Activated naive CD4-positive, alpha-beta T cell treated with anti-CD3 and anti-CD28 coated beads, Interleukin-2, amount 50 U/mL, for 72 hours (primary cell): ENCODE data around the gene EMX1. TPM values are rescaled to one million over a fixed set of nuclear protein-coding genes. Genes with fewer than 3 reads are reported as not detected.
"Not testable (repeated sequence)": the region's sequence is repeated elsewhere in the genome, so short reads cannot be mapped to it uniquely, and the experiment has no call there.

Experiments
- ATAC-seq, 2 donors: fragments of 150-1000 bp; cut with Tn5 transposase; 2 replicates each; pipeline ENCODE4 v1.10.0; 2021; ENCODE audit warnings: mild to moderate bottlenecking in 2 of 2, moderate library complexity in 2 of 2
- DNase-seq, 2 donors: peaks; one replicate each; pipeline ENCODE4 v3.0.0; 2021 to 2022; ENCODE audit warnings: low spot score in 2 of 2
- H3K27ac Mint-ChIP-seq, 2 donors: one replicate each; pipeline ENCODE4 v1.8.0; 2022; ENCODE audit warnings: mild to moderate bottlenecking in 2 of 2, mixed read lengths in 2 of 2
- H3K36me3 Mint-ChIP-seq, 2 donors: one replicate each; pipeline ENCODE4 v1.8.0; 2022; ENCODE audit warnings: mixed read lengths in 2 of 2
- H3K9me3 Mint-ChIP-seq, 2 donors: one replicate each; pipeline ENCODE4 v1.8.0; 2022; ENCODE audit warnings: mixed read lengths in 2 of 2
- total RNA-seq, 2 donors: library from RNA; stranded (reverse); gene quantifications; one replicate each; pipeline ENCODE4 v1.2.3, GENCODE V29; 2022

Gene EMX1
- total RNA-seq, 2 donors from 2014 or later: not detected

- ATAC-seq (no peak), DNase-seq (no peak)
- Mint-ChIP-seq H3K9me3 (no peaks in the 10 kb centered on the region), H3K36me3 (no peaks in the 10 kb centered on the region), H3K27ac (no peak overlapping the region)
These were observed 21.5 kb upstream of the EMX1 start for GRCh38 chr2:72895759-72896281.

GRCh38 chr2:72896446-72896845 lies 20.9 kb upstream of the EMX1 start:
- no peaks in the 10 kb centered on the region for H3K9me3 Mint-ChIP-seq
- DNase-seq (no peak), ATAC-seq (no peak)
- no peaks in the 10 kb centered on the region for H3K36me3 Mint-ChIP-seq
- no peak overlapping the region for H3K27ac Mint-ChIP-seq

DNA sequence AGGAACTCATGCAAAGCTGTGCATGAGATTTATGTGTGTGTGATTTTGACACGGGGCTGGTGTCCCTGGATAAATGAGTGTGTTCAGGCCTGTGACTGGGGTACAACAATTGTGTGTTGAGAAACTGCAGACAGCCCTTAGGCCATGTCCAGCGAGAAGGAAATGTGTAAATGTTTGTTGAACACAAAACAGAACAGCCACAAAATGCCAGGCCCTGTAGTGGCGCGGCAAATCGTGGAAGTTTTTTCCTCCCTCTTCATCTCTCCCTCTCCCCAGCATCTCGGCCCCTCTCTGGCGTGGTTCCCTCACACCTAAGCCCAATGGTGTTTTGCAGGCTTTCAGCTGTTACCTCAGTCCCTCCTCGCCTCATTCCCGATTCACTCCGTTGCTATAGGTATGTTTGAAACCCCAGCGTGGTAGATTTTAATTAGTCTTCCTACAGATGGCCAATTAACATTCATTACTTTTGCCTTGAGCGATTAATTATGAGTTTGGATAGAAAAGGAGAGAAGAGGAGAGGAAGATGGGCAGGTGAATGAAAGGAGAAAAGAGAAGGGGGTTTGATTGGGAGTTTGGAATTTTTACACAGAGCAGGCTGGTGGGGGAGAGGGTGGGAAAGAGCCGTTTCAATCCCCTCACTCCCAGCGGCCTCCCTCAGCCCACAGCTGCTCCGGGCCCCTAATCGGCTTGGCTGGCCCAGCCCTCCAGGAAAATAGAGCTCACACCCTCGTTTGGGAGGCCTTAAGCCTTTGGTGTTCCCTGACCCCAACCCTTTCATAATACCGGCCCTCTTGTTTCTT lies 19.3 kb upstream of the EMX1 start:
- ATAC-seq (no peak), DNase-seq (no peak)
- no peak overlapping the region for H3K27ac Mint-ChIP-seq
- no peaks in the 10 kb centered on the region for H3K36me3 Mint-ChIP-seq
- no peaks in the 10 kb centered on the region for H3K9me3 Mint-ChIP-seq

- ATAC-seq (no peak), DNase-seq (no peak)
- H3K9me3 Mint-ChIP-seq: no peaks in the 10 kb centered on the region
- no peak overlapping the region for H3K27ac Mint-ChIP-seq
- no peaks in the 10 kb centered on the region for H3K36me3 Mint-ChIP-seq
These were observed 18.8 kb upstream of the EMX1 start for GRCh38 chr2:72898585-72898906.

GRCh38 chr2:72900191-72900825 lies 17.0 kb upstream of the EMX1 start:
- Mint-ChIP-seq H3K9me3 (no peaks in the 10 kb centered on the region), H3K36me3 (no peaks in the 10 kb centered on the region), H3K27ac (no peak overlapping the region)
- no peak for ATAC-seq
- no peak for DNase-seq

DNA sequence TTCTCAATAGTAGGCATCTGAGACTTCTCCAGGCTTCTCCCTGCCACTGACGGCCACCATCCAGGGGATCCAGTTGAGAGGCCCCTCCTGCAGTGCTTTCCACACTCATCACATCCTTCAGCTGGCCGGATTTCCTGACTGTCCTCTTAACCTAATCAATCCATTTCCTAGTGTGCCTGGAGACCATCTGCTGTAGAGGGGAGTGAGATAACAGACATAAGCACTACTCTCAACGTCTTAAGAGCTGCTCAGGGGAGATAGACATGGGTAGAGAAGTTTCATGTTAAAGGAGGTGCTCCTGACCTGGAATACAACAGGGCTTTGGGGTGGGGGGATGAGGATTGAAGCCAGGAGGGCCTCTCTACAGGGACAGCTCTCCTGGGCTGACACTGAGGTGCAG lies 15.9 kb upstream of the EMX1 start:
- DNase-seq: no peak
- H3K9me3 Mint-ChIP-seq: no peaks in the 10 kb centered on the region
- no peak for ATAC-seq
- H3K36me3 Mint-ChIP-seq: no peaks in the 10 kb centered on the region
- H3K27ac Mint-ChIP-seq: no peak overlapping the region

- not testable (repeated sequence) for ATAC-seq, H3K27ac Mint-ChIP-seq, DNase-seq, H3K9me3 Mint-ChIP-seq, H3K36me3 Mint-ChIP-seq
These were observed 9.9 kb upstream of the EMX1 start for GRCh38 chr2:72907369-72907768.

GRCh38 chr2:72908741-72909140 lies 8.6 kb upstream of the EMX1 start:
- H3K9me3 Mint-ChIP-seq: no peaks in the 10 kb centered on the region
- DNase-seq (no peak), ATAC-seq (no peak)
- peaks cover 0 to 6% of the 10 kb centered on the region in 2 donors for H3K36me3 Mint-ChIP-seq
- no peak overlapping the region for H3K27ac Mint-ChIP-seq

- H3K9me3 Mint-ChIP-seq: no peaks in the 10 kb centered on the region
- no peak for ATAC-seq
- no peak overlapping the region for H3K27ac Mint-ChIP-seq
- no peak for DNase-seq
- H3K36me3 Mint-ChIP-seq: peaks cover 0 to 6% of the 10 kb centered on the region in 2 donors
These were observed 6.1 kb upstream of the EMX1 start for GRCh38 chr2:72911256-72911655.

DNA sequence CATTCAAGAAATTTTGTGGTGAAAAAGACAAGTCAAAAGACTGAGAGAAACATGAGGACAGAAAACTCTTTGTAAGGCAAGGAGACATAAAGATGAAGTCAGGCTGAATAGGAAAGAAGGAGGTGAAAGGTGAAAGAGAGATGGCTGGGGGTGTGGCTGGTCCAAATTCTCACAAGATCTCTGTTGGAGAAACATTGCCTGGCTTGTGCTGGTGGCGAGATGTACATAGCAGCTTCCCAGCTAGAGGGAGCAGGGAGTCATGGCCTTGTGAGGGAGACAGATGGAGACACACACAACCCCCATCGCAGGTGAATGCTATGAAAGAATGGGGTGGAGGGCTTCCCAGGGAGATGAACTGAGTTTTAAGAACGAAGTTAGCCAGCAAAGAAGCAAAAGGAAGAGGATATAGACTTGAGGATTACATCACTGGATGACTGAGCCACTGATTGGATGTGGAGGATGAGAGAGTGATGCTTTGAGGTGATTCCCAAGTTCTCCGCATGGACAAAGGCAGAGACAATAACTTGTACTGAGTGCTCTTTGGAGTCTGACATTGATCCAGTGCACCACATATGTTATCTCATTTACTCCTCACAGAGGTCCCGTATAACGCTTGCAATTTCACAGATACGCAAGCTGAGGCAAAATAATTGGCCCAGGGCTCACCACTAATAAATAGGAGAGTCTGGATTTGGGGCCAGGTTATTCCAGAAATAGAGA lies 3.7 kb upstream of the EMX1 start:
- ATAC-seq (no peak), DNase-seq (no peak)
- no peaks in the 10 kb centered on the region for H3K9me3 Mint-ChIP-seq
- H3K27ac Mint-ChIP-seq: no peak overlapping the region
- peaks cover 0 to 6% of the 10 kb centered on the region in 2 donors for H3K36me3 Mint-ChIP-seq

DNA sequence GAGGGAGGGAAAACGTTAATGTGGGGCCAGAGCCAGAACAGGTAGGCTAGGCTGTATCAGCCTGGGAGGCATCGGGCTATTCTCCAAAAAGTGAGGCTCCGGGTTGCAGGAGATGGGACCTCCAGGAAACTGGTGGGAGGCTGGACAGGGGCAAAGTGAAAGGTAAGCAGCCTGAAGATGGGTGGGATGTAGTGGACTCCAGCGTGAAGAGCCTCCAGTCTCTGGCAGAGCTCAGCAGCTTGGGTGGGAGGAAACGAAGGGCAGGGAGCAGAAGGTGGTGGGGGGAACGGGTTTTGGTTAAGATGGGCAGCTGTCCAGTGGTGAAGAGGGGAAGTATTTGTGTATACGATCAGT lies 3.1 kb upstream of the EMX1 start:
- Mint-ChIP-seq H3K36me3 (peaks cover 0 to 6% of the 10 kb centered on the region in 2 donors), H3K27ac (no peak overlapping the region), H3K9me3 (no peaks in the 10 kb centered on the region)
- ATAC-seq (no peak), DNase-seq (no peak)

GRCh38 chr2:72914589-72915319 lies 2.6 kb upstream of the EMX1 start:
- ATAC-seq (no peak), DNase-seq (no peak)
- H3K36me3 Mint-ChIP-seq: peaks cover 0 to 6% of the 10 kb centered on the region in 2 donors
- H3K9me3 Mint-ChIP-seq: no peaks in the 10 kb centered on the region
- H3K27ac Mint-ChIP-seq: no peak overlapping the region

DNA sequence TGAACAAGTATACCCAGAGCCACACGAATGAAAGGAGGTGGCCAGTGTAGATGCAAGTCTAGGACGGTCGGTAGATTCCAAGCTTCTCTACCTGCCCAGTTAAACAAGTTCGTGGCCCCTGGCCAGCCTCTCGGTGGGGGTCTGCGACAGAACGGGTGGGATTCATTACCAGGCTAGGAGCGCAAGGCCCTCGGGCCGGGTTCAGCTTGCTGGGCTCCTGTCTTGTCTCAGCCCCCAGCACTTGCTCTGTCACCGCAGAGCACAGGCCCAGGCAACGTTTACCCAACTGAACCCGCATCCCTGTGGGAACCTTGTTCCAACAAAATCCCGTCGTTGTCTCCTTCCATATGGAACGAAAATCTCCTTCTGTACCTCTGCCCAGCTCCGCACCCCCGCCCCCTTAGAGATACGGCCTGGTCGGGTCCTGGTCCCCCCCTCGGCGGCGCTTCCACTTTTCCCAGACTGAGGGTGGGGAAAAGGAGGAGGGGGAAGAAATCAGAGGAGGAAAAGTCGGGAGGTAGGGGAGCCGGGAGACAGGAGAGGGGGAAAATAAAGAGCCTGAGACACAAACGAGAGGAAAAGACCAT lies 1.9 kb upstream of the EMX1 start:
- ATAC-seq (no peak), DNase-seq (no peak)
- no peak overlapping the region for H3K27ac Mint-ChIP-seq
- H3K36me3 Mint-ChIP-seq: peaks cover 0 to 6% of the 10 kb centered on the region in 2 donors
- no peaks in the 10 kb centered on the region for H3K9me3 Mint-ChIP-seq

DNA sequence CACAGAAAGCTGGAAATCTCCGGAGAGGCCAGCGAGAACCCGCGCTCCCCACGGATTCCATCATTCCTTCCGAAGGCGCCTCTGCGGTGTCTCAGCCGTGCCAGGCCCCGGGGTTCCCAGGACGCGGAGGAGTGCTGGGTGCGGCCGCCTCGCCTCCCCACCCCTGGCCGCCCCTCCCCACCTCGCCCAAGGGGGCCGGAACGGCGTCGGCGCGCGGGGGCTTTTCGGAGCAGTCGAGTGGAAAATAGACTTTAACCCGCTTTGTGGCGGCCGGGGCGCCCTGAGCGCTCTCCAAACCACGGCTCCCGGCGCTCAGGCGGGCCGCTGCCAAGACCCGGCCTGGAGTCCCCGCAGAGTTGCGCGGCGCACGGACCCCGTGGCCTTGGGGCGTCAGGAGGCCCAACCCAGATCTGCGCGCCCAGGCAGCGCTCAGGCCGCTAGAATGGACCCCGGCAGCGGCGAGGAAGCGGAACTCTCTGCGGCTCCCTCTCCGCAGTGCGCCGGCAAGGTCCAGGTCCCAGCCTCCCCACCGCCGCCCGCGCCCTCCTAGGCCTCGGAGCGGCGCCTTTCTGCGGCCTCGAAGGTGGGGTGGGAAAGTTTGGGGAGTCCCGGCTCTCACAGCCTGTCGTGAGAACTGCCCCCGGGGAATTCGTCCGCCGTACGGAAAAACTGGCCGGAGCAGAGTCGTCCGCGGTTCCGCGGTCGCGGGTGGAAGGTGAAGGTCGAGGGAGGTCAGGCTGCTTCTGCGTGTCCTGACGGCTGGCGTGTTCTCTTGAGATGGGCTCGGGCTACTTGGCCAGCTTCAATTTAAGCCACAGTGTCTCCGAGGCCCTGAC lies 1.2 kb upstream of the EMX1 start:
- H3K36me3 Mint-ChIP-seq: peaks cover 0 to 6% of the 10 kb centered on the region in 2 donors
- no peak overlapping the region for H3K27ac Mint-ChIP-seq
- ATAC-seq (peak; percentile 38 to 68), DNase-seq (peak; percentile 52 to 62)
- H3K9me3 Mint-ChIP-seq: no peaks in the 10 kb centered on the region

DNA sequence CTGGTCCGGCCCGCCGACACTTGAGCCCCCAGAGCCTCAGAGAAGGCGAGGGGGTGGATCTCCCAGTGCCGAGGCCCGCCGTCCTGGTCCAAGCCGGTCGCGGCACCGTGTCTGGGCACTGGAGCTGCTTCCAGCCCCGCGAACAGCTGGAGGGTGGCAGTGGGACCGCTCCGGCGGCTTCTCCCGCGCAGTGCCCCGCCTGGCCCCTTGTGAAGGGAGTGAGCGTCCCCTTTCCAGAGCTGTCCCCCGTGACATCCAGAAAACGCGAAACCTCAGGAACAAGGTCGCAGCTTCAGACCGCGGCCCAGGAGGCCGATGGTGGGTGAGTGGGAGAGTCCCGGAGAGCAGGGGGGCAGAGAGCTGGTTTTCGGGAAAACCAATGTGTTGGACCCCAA lies 579 bp upstream of the EMX1 start:
- DNase-seq (peak in 1 of 2 donors; percentile 47), ATAC-seq (no peak)
- Mint-ChIP-seq H3K27ac (no peak overlapping the region), H3K36me3 (peaks cover 0 to 6% of the 10 kb centered on the region in 2 donors), H3K9me3 (no peaks in the 10 kb centered on the region)
